Left lung (tissue), 10 donors: Measurements from ENCODE around the gene EHMT1. TPM values are rescaled to one million over a fixed set of nuclear protein-coding genes. Genes with fewer than 3 reads are reported as not detected.

Experiments
- ATAC-seq: fragments of 200-7000 bp; cut with Tn5 transposase; one replicate; pipeline ENCODE4 v1.9.1; 2020; ENCODE audit warnings: moderate library complexity
- DNase-seq, 4 donors: peaks; one replicate each; pipeline ENCODE4 v3.0.0-alpha.2; 2013 to 2020
- H3K27ac ChIP-seq, 2 donors: fragments of 200-600 bp; sonication (generic) in 1 of 2; one replicate each; pipeline versions ENCODE4 v1.5.0 to v1.8.0; 2020 to 2021
- H3K27me3 ChIP-seq, 2 donors: fragments of 200-600 bp; sonication (generic) in 1 of 2; one replicate each; pipeline versions ENCODE4 v1.5.0 to v1.8.0; 2020 to 2021
- H3K36me3 ChIP-seq, 2 donors: fragments of 200-600 bp; sonication (generic) in 1 of 2; one replicate each; pipeline versions ENCODE4 v1.5.0 to v1.8.0; 2020 to 2021
- H3K4me1 ChIP-seq, 2 donors: fragments of 200-600 bp; one replicate each; pipeline ENCODE4 v1.8.0; 2021
- H3K4me3 ChIP-seq, 2 donors: fragments of 200-600 bp; sonication (generic) in 1 of 2; one replicate each; pipeline versions ENCODE4 v1.5.0 to v1.8.0; 2020 to 2021; ENCODE audit warnings: mild to moderate bottlenecking in 1 of 2
- H3K9me3 ChIP-seq, 2 donors: fragments of 200-600 bp; sonication (generic) in 1 of 2; one replicate each; pipeline versions ENCODE4 v1.5.0 to v1.8.0; 2020 to 2021
- intact Hi-C, 2 donors: fragments of 100-400 bp; cut with DNase I; formaldehyde crosslinking; loops; one replicate each; pipeline versions ENCODE4 v1.11.2 to v1.14.2; 2022
- polyA plus RNA-seq, 6 donors: library from polyadenylated mRNA; unstranded; fragments of 120-200 nt; gene quantifications; one replicate each; pipeline ENCODE4 v1.2.1, GENCODE V29; 2013; ENCODE audit not compliant: insufficient read length in 6 of 6
- total RNA-seq, 2 donors: library from RNA; stranded (reverse); fragmentation: NEBNext Ultra II Directional; extraction: Animal tissue kit (Norgen Biotek cat#: 25700); gene quantifications; one replicate each; pipeline ENCODE4 v1.2.1, GENCODE V29; 2021
- TF ChIP-seq, protein P1 (sequence below), 2 donors: fragments of 200-600 bp; sonication (generic) in 1 of 2; IDR thresholded peaks; one replicate each; pipeline versions ENCODE4 v1.5.0 to v1.8.0; 2021; ENCODE audit warnings: antibody characterized with exemption in 2 of 2
- donor health status: DM: no; HTN: yes; CAD: no.
- donor health status: DM: no; HTN: no; CAD: no.

The EHMT1 gene
- total and polyA plus RNA-seq, 8 donors = 71.5 to 92.7 (median 82.7) TPM

DNA sequence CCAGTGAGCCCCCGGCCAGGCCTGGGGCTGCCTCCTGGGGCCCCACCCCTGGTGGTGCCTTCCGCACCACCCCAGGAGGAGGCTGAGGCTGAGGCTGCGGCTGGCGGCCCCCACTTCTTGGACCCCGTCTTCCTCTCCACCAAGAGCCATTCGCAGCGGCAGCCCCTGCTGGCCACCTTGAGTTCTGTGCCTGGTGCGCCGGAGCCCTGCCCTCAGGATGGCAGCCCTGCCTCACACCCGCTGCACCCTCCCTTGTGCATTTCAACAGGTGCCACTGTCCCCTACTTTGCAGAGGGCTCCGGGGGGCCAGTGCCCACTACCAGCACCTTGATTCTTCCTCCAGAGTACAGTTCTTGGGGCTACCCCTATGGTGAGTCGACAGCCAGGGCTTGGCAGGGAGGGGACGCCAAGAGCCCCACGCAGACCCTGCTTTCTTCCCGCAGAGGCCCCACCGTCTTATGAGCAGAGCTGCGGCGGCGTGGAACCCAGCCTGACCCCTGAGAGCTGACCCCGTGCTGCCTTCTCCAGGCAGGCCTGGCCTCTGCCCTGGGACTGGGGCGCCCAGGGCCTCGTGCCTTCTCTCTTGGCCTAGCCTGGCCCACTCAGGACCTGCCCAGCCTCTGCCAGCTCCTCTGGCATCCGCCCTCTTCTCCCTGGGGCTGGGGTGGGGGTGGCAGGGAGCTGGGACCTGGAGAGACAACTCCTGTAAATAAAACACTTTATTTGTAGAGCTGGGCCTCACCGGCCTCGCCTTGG is 4.0 kb upstream of the EHMT1 start:
- TF ChIP-seq, protein P1, sequence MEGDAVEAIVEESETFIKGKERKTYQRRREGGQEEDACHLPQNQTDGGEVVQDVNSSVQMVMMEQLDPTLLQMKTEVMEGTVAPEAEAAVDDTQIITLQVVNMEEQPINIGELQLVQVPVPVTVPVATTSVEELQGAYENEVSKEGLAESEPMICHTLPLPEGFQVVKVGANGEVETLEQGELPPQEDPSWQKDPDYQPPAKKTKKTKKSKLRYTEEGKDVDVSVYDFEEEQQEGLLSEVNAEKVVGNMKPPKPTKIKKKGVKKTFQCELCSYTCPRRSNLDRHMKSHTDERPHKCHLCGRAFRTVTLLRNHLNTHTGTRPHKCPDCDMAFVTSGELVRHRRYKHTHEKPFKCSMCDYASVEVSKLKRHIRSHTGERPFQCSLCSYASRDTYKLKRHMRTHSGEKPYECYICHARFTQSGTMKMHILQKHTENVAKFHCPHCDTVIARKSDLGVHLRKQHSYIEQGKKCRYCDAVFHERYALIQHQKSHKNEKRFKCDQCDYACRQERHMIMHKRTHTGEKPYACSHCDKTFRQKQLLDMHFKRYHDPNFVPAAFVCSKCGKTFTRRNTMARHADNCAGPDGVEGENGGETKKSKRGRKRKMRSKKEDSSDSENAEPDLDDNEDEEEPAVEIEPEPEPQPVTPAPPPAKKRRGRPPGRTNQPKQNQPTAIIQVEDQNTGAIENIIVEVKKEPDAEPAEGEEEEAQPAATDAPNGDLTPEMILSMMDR (IDR thresholded peaks at IDR 0.05) = no peak
- DNase-seq (peak in 1 of 4 donors; percentile 77), ATAC-seq (no peak)
- no peak overlapping the region for H3K27ac ChIP-seq
- H3K27me3 ChIP-seq = no peaks in the 10 kb centered on the region
- no peak overlapping the region for H3K4me3 ChIP-seq
- peaks cover 0 to 39% of the 10 kb centered on the region in 2 donors for H3K36me3 ChIP-seq
- no peaks in the 10 kb centered on the region for H3K9me3 ChIP-seq
- H3K4me1 ChIP-seq = peaks cover 28 to 70% of the 10 kb centered on the region in 2 donors
- intact Hi-C loops = no loop called here

DNA sequence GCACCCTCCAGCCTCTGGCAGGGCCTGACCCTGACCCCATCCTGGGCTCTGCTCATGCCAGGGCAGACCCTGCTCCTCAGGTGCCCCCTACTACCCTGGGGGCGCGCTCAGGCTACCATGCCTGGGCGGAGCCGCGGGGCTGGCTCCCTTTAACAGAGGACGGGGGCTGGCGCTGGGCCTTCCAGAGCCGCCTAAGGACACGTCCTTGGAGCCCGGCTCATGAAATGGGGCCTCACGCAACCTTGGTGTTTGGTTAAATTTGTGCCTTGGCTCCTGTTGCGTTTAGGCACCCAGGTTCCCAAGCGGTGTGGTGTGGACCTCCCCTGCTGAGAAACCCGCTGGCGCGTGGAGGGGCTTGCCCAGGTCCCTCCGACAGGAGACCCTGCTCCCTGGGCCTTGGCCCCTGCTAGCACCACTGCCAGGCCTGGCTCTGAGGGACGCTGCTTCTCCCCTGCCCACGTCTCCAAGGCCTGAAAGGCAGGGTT is 3.4 kb upstream of the EHMT1 start:
- Histone ChIP-seq H3K27ac (no peak overlapping the region), H3K4me1 (peaks cover 35 to 71% of the 10 kb centered on the region in 2 donors), H3K4me3 (no peak overlapping the region), H3K36me3 (peaks cover 0 to 39% of the 10 kb centered on the region in 2 donors), H3K9me3 (no peaks in the 10 kb centered on the region), H3K27me3 (no peaks in the 10 kb centered on the region)
- DNase-seq = peak in 1 of 4 donors; percentile 74
- TF ChIP-seq, protein P1 (IDR thresholded peaks at IDR 0.05) = no peak
- intact Hi-C loops = no loop called here
- no peak for ATAC-seq

DNA sequence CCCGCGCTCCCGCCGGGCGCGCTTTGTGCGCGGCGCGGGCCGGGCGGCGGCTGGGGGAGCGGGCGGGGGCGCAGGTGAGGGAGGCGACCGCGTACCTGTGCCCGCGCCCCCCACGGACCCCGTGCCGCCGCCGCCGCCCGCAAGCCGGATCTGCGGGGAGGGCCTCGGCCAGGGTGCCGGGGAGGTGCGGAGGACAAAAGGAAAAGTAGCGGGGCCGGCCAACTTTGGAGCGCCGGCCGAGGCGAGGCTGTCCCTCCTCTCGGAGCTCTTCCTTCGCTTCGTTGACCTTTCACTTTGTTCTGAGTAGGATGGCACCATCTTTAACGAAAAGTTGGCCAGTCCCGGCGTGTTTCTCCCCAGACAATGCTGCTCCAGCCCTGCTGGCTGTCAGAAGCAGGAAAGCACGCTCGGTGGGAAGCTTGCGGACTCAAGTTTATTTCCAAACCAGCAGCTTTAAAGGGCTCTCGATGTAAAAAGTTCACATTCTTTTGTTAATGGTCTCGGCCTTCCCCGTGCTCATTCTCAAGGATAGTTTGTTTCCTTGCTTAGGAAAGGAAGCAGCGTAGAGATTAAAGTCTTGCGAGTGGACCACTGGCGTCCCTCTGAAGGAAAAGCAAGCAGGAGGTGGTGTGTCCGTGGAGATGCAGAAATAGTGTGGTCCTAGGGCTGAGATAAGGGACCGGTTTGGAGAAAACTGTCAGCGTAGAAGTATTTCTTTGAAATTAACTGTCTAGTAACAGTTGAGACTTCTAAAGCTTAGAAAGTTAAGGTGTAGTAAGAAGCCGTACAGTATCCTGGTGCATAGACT is 639 bp downstream of the EHMT1 start:
- TF ChIP-seq, protein P1 (IDR thresholded peaks at IDR 0.05) = no peak
- peaks cover 22 to 54% of the 10 kb centered on the region in 2 donors for H3K4me1 ChIP-seq
- H3K36me3 ChIP-seq = peaks cover 0 to 22% of the 10 kb centered on the region in 2 donors
- peak overlapping the region; percentile 67 to 88 for H3K27ac ChIP-seq
- H3K4me3 ChIP-seq = peak overlapping the region; percentile 77 to 78
- no peaks in the 10 kb centered on the region for H3K27me3 ChIP-seq
- ATAC-seq (peak; percentile 5), DNase-seq (peak in 2 of 4 donors; percentile 42 to 86)
- intact Hi-C loops = no loop called here
- no peaks in the 10 kb centered on the region for H3K9me3 ChIP-seq

DNA sequence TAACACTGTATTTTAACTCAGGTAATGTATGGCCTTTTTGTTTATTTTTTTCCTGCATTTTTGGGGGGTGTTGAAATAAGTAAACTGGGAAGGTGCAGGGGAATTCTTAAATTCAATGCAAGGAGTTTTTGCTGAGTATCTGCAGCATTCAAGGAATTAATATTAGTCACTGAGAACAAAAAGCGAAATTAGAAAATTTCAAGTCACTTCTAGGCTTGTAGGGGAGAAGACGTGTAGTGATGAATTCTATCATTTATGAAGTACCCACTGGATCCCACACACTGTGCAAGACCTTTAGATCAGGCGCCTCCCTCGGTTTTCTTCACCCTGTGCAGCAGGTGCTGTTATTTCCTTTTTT is 1.2 kb downstream of the EHMT1 start:
- no peaks in the 10 kb centered on the region for H3K9me3 ChIP-seq
- H3K27ac ChIP-seq = peak overlapping the region; percentile 67 to 88
- ATAC-seq (no peak), DNase-seq (no peak)
- peak overlapping the region; percentile 77 to 78 for H3K4me3 ChIP-seq
- peaks cover 0 to 16% of the 10 kb centered on the region in 2 donors for H3K36me3 ChIP-seq
- intact Hi-C loops = no loop called here
- H3K4me1 ChIP-seq = peaks cover 22 to 57% of the 10 kb centered on the region in 2 donors
- TF ChIP-seq, protein P1 (IDR thresholded peaks at IDR 0.05) = no peak
- no peaks in the 10 kb centered on the region for H3K27me3 ChIP-seq

DNA sequence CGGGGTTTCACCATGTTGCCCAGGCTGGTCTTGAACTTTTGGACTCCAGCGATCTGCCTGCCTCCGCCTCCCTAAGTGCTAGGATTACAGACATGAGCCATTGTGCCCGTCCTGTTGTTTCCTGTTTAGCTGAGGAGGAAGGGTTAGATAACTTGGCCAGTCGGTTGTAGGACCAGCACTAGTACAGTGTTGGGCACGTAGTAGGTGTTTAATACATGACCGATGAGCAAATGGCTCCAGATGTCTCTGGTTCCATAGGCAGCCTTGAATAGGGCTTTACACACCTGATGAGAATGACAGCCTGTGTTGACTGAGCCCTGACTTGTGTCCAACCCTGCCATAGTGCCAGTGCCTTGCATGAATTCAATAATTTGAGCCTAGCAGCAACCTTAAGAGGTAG is 1.8 kb downstream of the EHMT1 start:
- H3K9me3 ChIP-seq = no peaks in the 10 kb centered on the region
- TF ChIP-seq, protein P1 (IDR thresholded peaks at IDR 0.05) = no peak
- ATAC-seq = no peak
- H3K4me3 ChIP-seq = peak overlapping the region in 1 of 2 donors; percentile 77
- no peak overlapping the region for H3K27ac ChIP-seq
- H3K36me3 ChIP-seq = peaks cover 0 to 11% of the 10 kb centered on the region in 2 donors
- no peaks in the 10 kb centered on the region for H3K27me3 ChIP-seq
- H3K4me1 ChIP-seq = peaks cover 22 to 60% of the 10 kb centered on the region in 2 donors
- intact Hi-C loops = no loop called here
- no peak for DNase-seq
